IMR-90 (cell line): ENCODE measurements around the gene ZFYVE28. TPM values are rescaled to one million over a fixed set of nuclear protein-coding genes. Genes with fewer than 3 reads are reported as not detected.

Source experiments
- ATAC-seq: fragments of 200-7000 bp; cut with Tn5 transposase; 2 replicates; pipeline ENCODE4 v1.9.1; 2020; ENCODE audit warnings: low read depth, mild to moderate bottlenecking, moderate library complexity
- BruUV-seq: library from RNA; stranded (reverse); fragments of 400-500 nt; replicated peaks from 2 replicates; lab custom pipeline; 2021; lab: Mats Ljungman, UMichigan
- CTCF ChIA-PET: fragments of 300-600 bp; formaldehyde crosslinking; extraction: SDS; loops from one replicate; lab custom pipeline; 2021; ENCODE audit warnings: antibody characterized with exemption; lab: Yijun Ruan, JAX
- POLR2A ChIA-PET: fragments of 300-600 bp; sonication (Branson Sonifier 250); formaldehyde crosslinking; loops from one replicate; lab custom pipeline; 2022; ENCODE audit warnings: antibody characterized with exemption; ENCODE audit not compliant: unreplicated experiment; lab: Charles Lee
- DNase-seq: peaks from one replicate; pipeline ENCODE4 v3.0.0; 2013
- H2AFZ ChIP-seq: replicated peaks from 2 replicates; pipeline ENCODE3; 2013; ENCODE audit warnings: low read length, mild to moderate bottlenecking; ENCODE audit not compliant: poor library complexity
- H2AK5ac ChIP-seq: 2 replicates; pipeline ENCODE4 v1.6.1; 2013; ENCODE audit warnings: low read depth, low read length, inconsistent platforms
- H2AK9ac ChIP-seq: replicated peaks from 2 replicates; pipeline ENCODE3; 2013; ENCODE audit warnings: mild to moderate bottlenecking, low read depth, low read length, moderate library complexity; ENCODE audit not compliant: poor library complexity
- H2BK120ac ChIP-seq: 2 replicates; pipeline ENCODE4 v1.6.1; 2013; ENCODE audit warnings: low read depth, low read length, inconsistent platforms
- H2BK15ac ChIP-seq: 3 replicates; pipeline ENCODE4 v1.6.1; 2013; ENCODE audit warnings: low read depth, low read length, inconsistent platforms
- H2BK20ac ChIP-seq: 2 replicates; pipeline ENCODE4 v1.6.1; 2013; ENCODE audit warnings: low read depth, mild to moderate bottlenecking, inconsistent platforms, low read length, moderate library complexity
- H2BK5ac ChIP-seq: 2 replicates; pipeline ENCODE4 v1.6.1; 2013; ENCODE audit warnings: mild to moderate bottlenecking, low read depth, low read length, inconsistent platforms; ENCODE audit not compliant: poor library complexity, severe bottlenecking
- H3K14ac ChIP-seq: replicated peaks from 2 replicates; pipeline ENCODE4 v1.6.1; 2013; ENCODE audit warnings: low read depth, low read length, inconsistent platforms
- H3K18ac ChIP-seq: 2 replicates; pipeline ENCODE4 v1.6.1; 2013; ENCODE audit warnings: low read depth, low read length, control low read depth
- H3K23ac ChIP-seq: 2 replicates; pipeline ENCODE4 v1.6.1; 2013; ENCODE audit warnings: low read depth, low read length, inconsistent platforms
- H3K27ac ChIP-seq: 2 replicates; pipeline ENCODE4 v1.5.1; 2013; ENCODE audit warnings: mild to moderate bottlenecking, control low read depth, low read length; ENCODE audit not compliant: insufficient read depth
- H3K27me3 ChIP-seq: 2 replicates; pipeline ENCODE4 v1.6.1; 2013; ENCODE audit warnings: low read length; ENCODE audit not compliant: control insufficient read depth, insufficient read depth
- H3K36me3 ChIP-seq: 2 replicates; pipeline ENCODE4 v1.6.1; 2013; ENCODE audit warnings: low read length, mixed read lengths; ENCODE audit not compliant: control insufficient read depth, insufficient read depth
- H3K4ac ChIP-seq: 2 replicates; pipeline ENCODE4 v1.6.1; 2013; ENCODE audit warnings: low read depth, low read length, inconsistent platforms
- H3K4me1 ChIP-seq: 2 replicates; pipeline ENCODE4 v1.6.1; 2013; ENCODE audit warnings: low read length, mixed read lengths; ENCODE audit not compliant: control insufficient read depth, insufficient read depth
- H3K4me2 ChIP-seq: 2 replicates; pipeline ENCODE4 v1.6.1; 2013; ENCODE audit warnings: low read depth, mild to moderate bottlenecking, control low read depth, low read length, moderate library complexity
- H3K4me3 ChIP-seq: 2 replicates; pipeline ENCODE4 v1.5.1; 2013; ENCODE audit warnings: low read depth, mild to moderate bottlenecking, control low read depth, low read length, moderate library complexity; ENCODE audit not compliant: insufficient read depth
- H3K56ac ChIP-seq: 2 replicates; pipeline ENCODE4 v1.6.1; 2013; ENCODE audit warnings: low read length, inconsistent platforms; ENCODE audit not compliant: insufficient read depth; ENCODE audit errors: extremely low read depth
- H3K79me1 ChIP-seq, 2 experiments: 2 replicates each; pipeline ENCODE4 v1.6.1; 2013; ENCODE audit warnings: low read length in 2 of 2, inconsistent platforms in 1 of 2, low read depth in 1 of 2
- H3K9ac ChIP-seq: 2 replicates; pipeline ENCODE4 v1.6.1; 2013; ENCODE audit warnings: low read depth, low read length, control low read depth
- H3K9me1 ChIP-seq: 2 replicates; pipeline ENCODE4 v1.6.1; 2013; ENCODE audit warnings: low read length, inconsistent platforms; ENCODE audit not compliant: insufficient read depth
- H3K9me3 ChIP-seq: 2 replicates; pipeline ENCODE4 v1.6.1; 2013; ENCODE audit warnings: low read length; ENCODE audit not compliant: control insufficient read depth, insufficient read depth
- H4K20me1 ChIP-seq: 2 replicates; pipeline ENCODE4 v1.6.1; 2013; ENCODE audit warnings: low read length, inconsistent platforms; ENCODE audit not compliant: insufficient read depth
- H4K5ac ChIP-seq: 2 replicates; pipeline ENCODE4 v1.6.1; 2013; ENCODE audit warnings: mild to moderate bottlenecking, low read depth, low read length, control low read depth
- H4K8ac ChIP-seq, 2 experiments: 2 replicates each; pipeline ENCODE4 v1.6.1; 2013; ENCODE audit warnings: low read depth in 2 of 2, low read length in 2 of 2, control low read depth in 1 of 2, inconsistent platforms in 1 of 2
- H4K91ac ChIP-seq: 2 replicates; pipeline ENCODE4 v1.6.1; 2013; ENCODE audit warnings: low read depth, low read length, inconsistent platforms; ENCODE audit not compliant: insufficient read depth
- BHLHE40 ChIP-seq: fragments of 150-350 bp; IDR thresholded peaks from 2 replicates; pipeline ENCODE4 v1.6.1; 2016; ENCODE audit warnings: mild to moderate bottlenecking, low read depth, low read length
- CEBPB ChIP-seq: IDR thresholded peaks from 2 replicates; pipeline ENCODE4 v1.6.1; 2012; ENCODE audit warnings: low read depth, low read length, improper control_type of control experiment
- CHD1 ChIP-seq: IDR thresholded peaks from 2 replicates; pipeline ENCODE4 v1.6.1; 2012; ENCODE audit warnings: low read depth, low read length, improper control_type of control experiment
- CTCF ChIP-seq: conservative IDR thresholded peaks from 2 replicates; pipeline ENCODE4 v1.5.1; 2012; ENCODE audit warnings: mild to moderate bottlenecking, low read depth, low read length, improper control_type of control experiment
- ELK1 ChIP-seq: fragments of 150-350 bp; IDR thresholded peaks from 2 replicates; pipeline ENCODE4 v1.6.1; 2016; ENCODE audit warnings: low read depth, mild to moderate bottlenecking, low read length, moderate library complexity, borderline replicate concordance
- FOS ChIP-seq: fragments of 150-350 bp; IDR thresholded peaks from 2 replicates; pipeline ENCODE4 v1.6.1; 2016; ENCODE audit warnings: low read depth, low read length
- MAFK ChIP-seq: IDR thresholded peaks from 2 replicates; pipeline ENCODE4 v1.6.1; 2012; ENCODE audit warnings: low read depth, low read length, improper control_type of control experiment
- MAZ ChIP-seq: IDR thresholded peaks from 2 replicates; pipeline ENCODE4 v1.6.1; 2012; ENCODE audit warnings: low read depth, mild to moderate bottlenecking, low read length, improper control_type of control experiment, moderate library complexity, borderline replicate concordance
- MXI1 ChIP-seq: IDR thresholded peaks from 2 replicates; pipeline ENCODE4 v1.6.1; 2012; ENCODE audit warnings: low read depth, mild to moderate bottlenecking, low read length, moderate library complexity, borderline replicate concordance
- NFE2L2 ChIP-seq: fragments of 150-350 bp; IDR thresholded peaks from 2 replicates; pipeline ENCODE4 v1.6.1; 2016; ENCODE audit warnings: low read depth, mild to moderate bottlenecking, low read length
- RAD21 ChIP-seq: IDR thresholded peaks from 2 replicates; pipeline ENCODE4 v1.6.1; 2012; ENCODE audit warnings: low read length, improper control_type of control experiment
- RCOR1 ChIP-seq: IDR thresholded peaks from 2 replicates; pipeline ENCODE4 v1.6.1; 2012; ENCODE audit warnings: mild to moderate bottlenecking, low read length, improper control_type of control experiment; ENCODE audit not compliant: insufficient replicate concordance
- SMC3 ChIP-seq: fragments of 150-350 bp; IDR thresholded peaks from 2 replicates; pipeline ENCODE4 v1.6.1; 2016; ENCODE audit warnings: low read depth, mild to moderate bottlenecking, antibody characterized with exemption, low read length, moderate library complexity
- USF2 ChIP-seq: fragments of 150-350 bp; IDR thresholded peaks from 2 replicates; pipeline ENCODE4 v1.6.1; 2017; ENCODE audit warnings: mild to moderate bottlenecking, antibody characterized with exemption, low read length, low read depth
- WGBS, 2 experiments: methylation state at CpG; one replicate each; pipeline versions ENCODE4 v1.1.5 to v1.1.7; 2013; ENCODE audit warnings: missing lambda C conversion rate in 2 of 2; ENCODE audit not compliant: insufficient read length in 1 of 2; ENCODE audit errors: extremely low coverage in 2 of 2; 5-methylcytosine and 5-hydroxymethylcytosine counted together
- dilution Hi-C: fragments of 300-500 bp; cut with HindIII; formaldehyde crosslinking; loops from one replicate; pipeline ENCODE4 v1.14.3; 2018; ENCODE audit warnings: low sequenced_read_pairs; ENCODE audit not compliant: unreplicated experiment
- in situ Hi-C: fragments of 300-500 bp; cut with MboI; formaldehyde crosslinking; loops from 3 replicates; pipeline ENCODE4 v1.14.3; 2019; ENCODE audit warnings: low sequenced_read_pairs, inconsistent platforms, mixed read lengths
- intact Hi-C: fragments of 100-400 bp; cut with micrococcal nuclease; formaldehyde crosslinking; loops from 2 replicates; pipeline ENCODE4 v1.10.0; 2022
- polyA plus RNA-seq, 3 experiments: library from polyadenylated mRNA; depleted of rRNA; stranded (reverse); fragments of >200 nt; gene quantifications; 2 replicates each; pipeline ENCODE4 v1.2.3, GENCODE V29; 2012; ENCODE audit warnings: low replicate concordance in 1 of 3
- total RNA-seq: library from RNA; depleted of rRNA; stranded (reverse); fragments of >200 nt; gene quantifications from 2 replicates; pipeline ENCODE4 v1.2.3, GENCODE V29; 2012

ZFYVE28 gene
- total and polyA plus RNA-seq, 2 of the 4 experiments (the other 2 are of a cell fraction) = 0.36 to 1.2 TPM

GRCh38 chr4:2406920-2407319, 11.5 kb downstream of the ZFYVE28 start:
- H4K8ac ChIP-seq = no peak overlapping the region
- CTCF ChIA-PET = no interaction called here
- dilution Hi-C loops = no loop called here

More at GRCh38 chr4:2406920-2407319, 11.5 kb downstream of the ZFYVE28 start:
- H3K79me1 ChIP-seq = no peaks in the 10 kb centered on the region
- POLR2A ChIA-PET = no interaction called here
- ATAC-seq = no peak
- no peak overlapping the region for H3K27ac ChIP-seq
- H2BK15ac ChIP-seq = no peak overlapping the region
- peaks cover 11% of the 10 kb centered on the region; the same call in 1 of the 2 replicates for H3K27me3 ChIP-seq
- 78% methylated on average over 6 of the region's 7 CpGs; no CpG with 5 or more reads in 1 of the 2 experiments for WGBS, 2 experiments
- H4K5ac ChIP-seq = no peak overlapping the region
- no peak for DNase-seq
- no peak overlapping the region for H2BK120ac ChIP-seq
- intact Hi-C loops = no loop called here
- TF ChIP-seq ELK1 = no peak
- no peak for TF ChIP-seq NFE2L2
- no peak for TF ChIP-seq RAD21
- TF ChIP-seq MAFK = no peak
- TF ChIP-seq MAZ = no peak
- no peak for TF ChIP-seq CEBPB
- TF ChIP-seq MXI1 = no peak
- no peak for TF ChIP-seq USF2
- TF ChIP-seq FOS = no peak
- no peak for TF ChIP-seq CTCF
- TF ChIP-seq CHD1 = no peak
- no peak for TF ChIP-seq SMC3
- TF ChIP-seq BHLHE40 = no peak
- TF ChIP-seq RCOR1 = no peak
- no peak overlapping the region for H3K4me2 ChIP-seq
- H3K36me3 ChIP-seq = no peaks in the 10 kb centered on the region
- no peaks in the 10 kb centered on the region for H3K9me1 ChIP-seq
- H3K23ac ChIP-seq = no peak overlapping the region
- no peak overlapping the region for H2AFZ ChIP-seq
- no peak overlapping the region for H2BK5ac ChIP-seq
- no peaks in the 10 kb centered on the region; the same call in 1 of the 2 replicates for H3K4me1 ChIP-seq
- no peak overlapping the region for H3K4ac ChIP-seq
- no peaks in the 10 kb centered on the region for H4K20me1 ChIP-seq
- H3K9me3 ChIP-seq = no peaks in the 10 kb centered on the region
- no peak overlapping the region for H3K9ac ChIP-seq
- no peak overlapping the region for H3K18ac ChIP-seq
- peak overlapping the region; percentile 74 for H2AK9ac ChIP-seq
- H3K56ac ChIP-seq = no peak overlapping the region
- in situ Hi-C loops = no loop called here
- no TSS peak for BruUV-seq
- H2AK5ac ChIP-seq = no peak overlapping the region
- H3K14ac ChIP-seq = no peak overlapping the region
- H4K91ac ChIP-seq = no peak overlapping the region
- H2BK20ac ChIP-seq = no peak overlapping the region
- no peak overlapping the region for H3K4me3 ChIP-seq
